CD4-positive, alpha-beta T cell (primary cell): ENCODE results near the gene BMI1. TPM values are rescaled to one million over a fixed set of nuclear protein-coding genes. Genes with fewer than 3 reads are reported as not detected.

Experiments
- ATAC-seq: fragments of 200-7000 bp; cut with Tn5 transposase; one replicate; pipeline ENCODE4 v1.10.0; 2022; ENCODE audit warnings: mild to moderate bottlenecking; ENCODE audit not compliant: poor library complexity
- CTCF ChIA-PET: fragments of 350-600 bp; sonication (Branson Sonifier 250); formaldehyde crosslinking; loops from one replicate; lab custom pipeline; 2021; ENCODE audit warnings: antibody characterized with exemption, inconsistent platforms; lab: Charles Lee
- POLR2A ChIA-PET: fragments of 350-600 bp; sonication (Branson Sonifier 250); formaldehyde crosslinking; loops from one replicate; lab custom pipeline; 2021; ENCODE audit warnings: antibody characterized with exemption, inconsistent platforms; lab: Charles Lee
- DNase-seq, 14 experiments: peaks; one replicate each; pipeline ENCODE4 v3.0.0-alpha.2; 2013 to 2020; ENCODE audit warnings: mixed read lengths in 2 of 14
- H3K27ac ChIP-seq, 2 donors: one replicate each; pipeline versions ENCODE4 v1.5.1 to v1.7.0; 2013; ENCODE audit warnings: low read length in 2 of 2, low read depth in 1 of 2, mild to moderate bottlenecking in 1 of 2
- H3K27me3 ChIP-seq, 2 experiments: 1 replicate in 1 of 2; 2 replicates in 1 of 2; pipeline versions ENCODE4 v1.6.1 to v1.7.0; 2013; ENCODE audit warnings: low read length in 2 of 2, control low read depth in 1 of 2, mild to moderate bottlenecking in 1 of 2, moderate library complexity in 1 of 2; ENCODE audit not compliant: insufficient read depth in 2 of 2, control insufficient read depth in 1 of 2
- H3K36me3 ChIP-seq: one replicate; pipeline ENCODE4 v1.6.1; 2013; ENCODE audit warnings: low read length, control low read depth; ENCODE audit not compliant: insufficient read depth
- H3K4me1 ChIP-seq: one replicate; pipeline ENCODE4 v1.6.1; 2013; ENCODE audit warnings: low read length, control low read depth; ENCODE audit not compliant: insufficient read depth
- H3K4me3 ChIP-seq: one replicate; pipeline ENCODE4 v1.5.1; 2013; ENCODE audit warnings: mild to moderate bottlenecking, low read length, moderate library complexity
- H3K9me3 ChIP-seq, 2 experiments: 1 replicate in 1 of 2; 2 replicates in 1 of 2; pipeline versions ENCODE4 v1.6.1 to v1.7.0; 2013; ENCODE audit warnings: low read length in 2 of 2, mild to moderate bottlenecking in 2 of 2, control low read depth in 1 of 2, moderate library complexity in 1 of 2; ENCODE audit not compliant: control insufficient read depth in 1 of 2, insufficient read depth in 1 of 2
- H3K27ac Mint-ChIP-seq: one replicate; pipeline ENCODE4 v1.8.0; 2020; ENCODE audit warnings: mixed read lengths
- H3K27me3 Mint-ChIP-seq: one replicate; pipeline ENCODE4 v1.8.0; 2021; ENCODE audit warnings: mixed read lengths
- H3K36me3 Mint-ChIP-seq: one replicate; pipeline ENCODE4 v1.8.0; 2021; ENCODE audit warnings: low read depth, mixed read lengths
- H3K4me1 Mint-ChIP-seq: one replicate; pipeline ENCODE4 v1.8.0; 2021; ENCODE audit warnings: low read depth, mixed read lengths
- H3K4me3 Mint-ChIP-seq: one replicate; pipeline ENCODE4 v1.8.0; 2020; ENCODE audit warnings: mild to moderate bottlenecking, mixed read lengths
- H3K9me3 Mint-ChIP-seq: one replicate; pipeline ENCODE4 v1.8.0; 2020; ENCODE audit warnings: mixed read lengths
- CTCF ChIP-seq: fragments of 200-600 bp; IDR thresholded peaks from one replicate; pipeline ENCODE4 v1.8.0; 2022; ENCODE audit warnings: antibody characterized with exemption, mild to moderate bottlenecking
- intact Hi-C, 2 experiments: fragments of 100-400 bp; cut with DNase I in 1 of 2; cut with micrococcal nuclease in 1 of 2; formaldehyde crosslinking; loops; one replicate each; pipeline versions ENCODE4 v1.15.1 to v1.9.0; 2023 to 2025; cut with DNase I, micrococcal nuclease
- total RNA-seq, 174 experiments: library from RNA in 2 of 174; stranded (reverse) in 2 of 174; gene quantifications; one replicate each; pipeline ENCODE4 v1.2.3 and lab custom pipeline; 2021 to 2026

Gene BMI1
- total RNA-seq, 2 experiments from 2014 or later = 65.4 to 69.3 TPM

DNA sequence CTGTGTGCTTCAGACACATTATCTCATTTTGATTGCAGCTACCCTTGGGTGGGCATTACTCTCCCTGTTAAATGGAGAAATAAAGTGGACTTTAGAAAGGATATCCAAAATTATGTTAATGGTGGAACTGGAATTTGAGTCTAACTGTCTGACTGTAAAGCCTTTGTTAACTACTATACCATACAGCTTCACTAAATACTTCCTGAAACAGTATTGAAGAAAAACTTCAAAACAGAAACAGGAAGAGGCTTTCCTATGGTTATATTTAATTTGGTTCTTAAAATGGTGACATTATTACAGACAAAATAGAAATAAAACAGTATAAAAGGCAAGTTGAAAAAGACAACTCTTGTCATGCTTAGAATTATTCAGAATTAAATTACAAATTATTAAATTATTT, 49.4 kb downstream of the BMI1 start:
- intact Hi-C loops = no loop called here
- DNase-seq (peak in 1 of 14 experiments; percentile 6), ATAC-seq (no peak)
- H3K9me3 ChIP-seq = no peaks in the 10 kb centered on the region
- no peaks in the 10 kb centered on the region for H3K4me1 ChIP-seq
- H3K4me3 ChIP-seq = no peak overlapping the region
- ChIA-PET POLR2A (interaction anchor here (0.6 to 1.5 kb wide), 3 partner anchors 18 to 301 kb away, joined by 3 to 4 read pairs (median 3); no protein-coding TSS in a partner anchor), CTCF (no interaction called here)
- no peak overlapping the region for H3K27ac ChIP-seq
- Mint-ChIP-seq H3K9me3 (no peaks in the 10 kb centered on the region), H3K4me1 (peaks cover 14% of the 10 kb centered on the region), H3K36me3 (no peaks in the 10 kb centered on the region), H3K4me3 (no peak overlapping the region), H3K27me3 (no peaks in the 10 kb centered on the region), H3K27ac (no peak overlapping the region)
- no peak for TF ChIP-seq CTCF
- H3K27me3 ChIP-seq = peaks cover 0 to 3% of the 10 kb centered on the region in 2 experiments
- no peaks in the 10 kb centered on the region for H3K36me3 ChIP-seq

GRCh38 chr10:22372298-22372697, 51.4 kb downstream of the BMI1 start:
- Histone ChIP-seq H3K4me3 (no peak overlapping the region), H3K4me1 (no peaks in the 10 kb centered on the region), H3K27me3 (no peaks in the 10 kb centered on the region), H3K9me3 (no peaks in the 10 kb centered on the region), H3K27ac (no peak overlapping the region), H3K36me3 (no peaks in the 10 kb centered on the region)
- H3K27me3 Mint-ChIP-seq = no peaks in the 10 kb centered on the region
- intact Hi-C loops = no loop called here
- H3K9me3 Mint-ChIP-seq = no peaks in the 10 kb centered on the region
- no peaks in the 10 kb centered on the region for H3K36me3 Mint-ChIP-seq
- peaks cover 14% of the 10 kb centered on the region for H3K4me1 Mint-ChIP-seq
- DNase-seq (no peak), ATAC-seq (no peak)
- ChIA-PET CTCF (no interaction called here), POLR2A (no interaction called here)
- H3K4me3 Mint-ChIP-seq = no peak overlapping the region
- no peak for TF ChIP-seq CTCF
- no peak overlapping the region for H3K27ac Mint-ChIP-seq

- Histone ChIP-seq H3K36me3 (no peaks in the 10 kb centered on the region), H3K4me1 (no peaks in the 10 kb centered on the region), H3K27ac (no peak overlapping the region), H3K27me3 (no peaks in the 10 kb centered on the region), H3K9me3 (no peaks in the 10 kb centered on the region), H3K4me3 (no peak overlapping the region)
- Mint-ChIP-seq H3K27ac (no peak overlapping the region), H3K27me3 (no peaks in the 10 kb centered on the region), H3K9me3 (no peaks in the 10 kb centered on the region), H3K4me3 (no peak overlapping the region), H3K4me1 (peaks cover 14% of the 10 kb centered on the region), H3K36me3 (no peaks in the 10 kb centered on the region)
- ChIA-PET POLR2A (no interaction called here), CTCF (no interaction called here)
- intact Hi-C loops = no loop called here
- no peak for ATAC-seq
- TF ChIP-seq CTCF = no peak
- DNase-seq = no peak
Measured at GRCh38 chr10:22372917-22373316, 52.0 kb downstream of the BMI1 start.
